ENCODE results near the gene SMARCA2.

SMARCA2 gene

GRCh38 chr9:2177121-2177520, 162.0 kb downstream of the SMARCA2 start:
- H3K4me1 ChIP-seq (ENCODE audit: control insufficient read depth, insufficient read depth, low read length) = no peaks in the 10 kb centered on the region
- H3K9ac ChIP-seq (ENCODE audit: low read length) = no peak overlapping the region
- no peak overlapping the region for H3K4me3 ChIP-seq (ENCODE audit: low read length)
- H3K27ac ChIP-seq (ENCODE audit: low read depth, low read length) = no peak overlapping the region
- H3K27me3 ChIP-seq (ENCODE audit: control insufficient read depth, insufficient read depth, low read length) = no peaks in the 10 kb centered on the region
- no peaks in the 10 kb centered on the region for H3K36me3 ChIP-seq (ENCODE audit: control insufficient read depth, insufficient read depth, low read length)

DNA sequence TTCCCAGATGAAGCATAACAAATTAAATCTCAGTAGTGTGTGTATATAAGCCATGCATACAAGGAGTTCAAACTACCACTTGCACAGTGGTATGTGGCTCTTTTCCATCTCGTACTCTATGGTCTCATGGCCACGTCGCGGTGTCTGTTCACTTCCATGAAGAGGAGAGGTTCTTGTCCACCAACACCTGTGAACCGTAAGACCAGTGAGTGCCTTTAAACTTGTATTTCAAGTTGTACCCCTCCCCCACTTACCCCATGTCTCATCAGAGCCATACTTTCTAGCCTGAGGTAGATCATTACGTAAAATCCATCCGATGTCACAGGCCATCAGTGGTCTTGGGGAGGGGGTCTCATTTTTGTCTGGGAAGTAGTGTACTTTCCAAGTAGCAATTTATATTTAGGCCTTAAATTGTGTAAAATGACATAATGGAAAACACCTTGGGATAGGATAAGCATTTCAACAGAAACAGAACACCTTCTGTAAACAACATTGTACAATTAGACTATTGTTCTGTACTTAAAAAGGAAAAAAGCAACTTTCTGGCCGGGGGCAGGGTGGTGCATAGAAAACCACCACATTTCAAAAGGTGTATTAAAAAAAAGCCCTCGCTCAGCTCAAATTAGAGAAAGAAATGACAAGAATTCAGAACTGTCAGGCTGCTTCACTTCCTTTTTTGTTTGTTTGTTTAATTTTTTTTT, 163.0 kb downstream of the SMARCA2 start:
- Histone ChIP-seq H3K4me1 (ENCODE audit: control insufficient read depth, insufficient read depth, low read length) (no peaks in the 10 kb centered on the region), H3K27ac (ENCODE audit: low read depth, low read length) (no peak overlapping the region), H3K36me3 (ENCODE audit: control insufficient read depth, insufficient read depth, low read length) (no peaks in the 10 kb centered on the region), H3K9ac (ENCODE audit: low read length) (no peak overlapping the region), H3K4me3 (ENCODE audit: low read length) (no peak overlapping the region), H3K27me3 (ENCODE audit: control insufficient read depth, insufficient read depth, low read length) (no peaks in the 10 kb centered on the region)

- no peak overlapping the region for H3K27ac ChIP-seq (ENCODE audit: low read depth, low read length)
- no peak overlapping the region for H3K9ac ChIP-seq (ENCODE audit: low read length)
- H3K4me3 ChIP-seq (ENCODE audit: low read length) = no peak overlapping the region
- H3K27me3 ChIP-seq (ENCODE audit: control insufficient read depth, insufficient read depth, low read length) = no peaks in the 10 kb centered on the region
- H3K36me3 ChIP-seq (ENCODE audit: control insufficient read depth, insufficient read depth, low read length) = peaks cover 8% of the 10 kb centered on the region
- H3K4me1 ChIP-seq (ENCODE audit: control insufficient read depth, insufficient read depth, low read length) = no peaks in the 10 kb centered on the region
Observed at GRCh38 chr9:2179567-2179966, 164.4 kb downstream of the SMARCA2 start.

- Histone ChIP-seq H3K9ac (ENCODE audit: low read length) (no peak overlapping the region), H3K36me3 (ENCODE audit: control insufficient read depth, insufficient read depth, low read length) (peaks cover 8% of the 10 kb centered on the region), H3K4me1 (ENCODE audit: control insufficient read depth, insufficient read depth, low read length) (no peaks in the 10 kb centered on the region), H3K4me3 (ENCODE audit: low read length) (no peak overlapping the region), H3K27ac (ENCODE audit: low read depth, low read length) (no peak overlapping the region), H3K27me3 (ENCODE audit: control insufficient read depth, insufficient read depth, low read length) (no peaks in the 10 kb centered on the region)
Observed at GRCh38 chr9:2180154-2180553, 165.0 kb downstream of the SMARCA2 start.

- H3K4me3 ChIP-seq (ENCODE audit: low read length) = no peak overlapping the region
- no peak overlapping the region for H3K27ac ChIP-seq (ENCODE audit: low read depth, low read length)
- peaks cover 10% of the 10 kb centered on the region for H3K36me3 ChIP-seq (ENCODE audit: control insufficient read depth, insufficient read depth, low read length)
- H3K4me1 ChIP-seq (ENCODE audit: control insufficient read depth, insufficient read depth, low read length) = no peaks in the 10 kb centered on the region
- no peaks in the 10 kb centered on the region for H3K27me3 ChIP-seq (ENCODE audit: control insufficient read depth, insufficient read depth, low read length)
- H3K9ac ChIP-seq (ENCODE audit: low read length) = no peak overlapping the region
Observed at GRCh38 chr9:2180704-2181103, 165.6 kb downstream of the SMARCA2 start.

DNA sequence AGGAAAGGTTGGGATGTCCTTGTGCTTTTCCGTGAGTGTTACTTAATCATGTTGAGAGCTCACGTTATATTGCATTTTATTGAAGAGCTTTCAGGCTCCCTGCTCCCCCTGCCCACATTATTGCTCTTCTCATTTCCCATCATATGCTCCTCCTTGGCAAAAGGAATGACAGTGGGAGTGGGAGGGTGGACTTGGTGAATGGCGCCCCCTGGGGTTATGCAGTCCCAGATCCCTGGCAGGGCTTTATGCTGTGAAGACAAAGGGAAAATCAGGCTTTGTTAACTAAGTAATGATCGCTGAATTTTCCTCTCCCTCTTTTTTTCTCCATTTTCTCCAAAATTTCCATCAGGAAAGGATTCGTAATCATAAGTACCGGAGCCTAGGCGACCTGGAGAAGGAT, 166.6 kb downstream of the SMARCA2 start:
- Histone ChIP-seq H3K4me3 (ENCODE audit: low read length) (no peak overlapping the region), H3K27me3 (ENCODE audit: control insufficient read depth, insufficient read depth, low read length) (no peaks in the 10 kb centered on the region), H3K27ac (ENCODE audit: low read depth, low read length) (no peak overlapping the region), H3K4me1 (ENCODE audit: control insufficient read depth, insufficient read depth, low read length) (no peaks in the 10 kb centered on the region), H3K36me3 (ENCODE audit: control insufficient read depth, insufficient read depth, low read length) (peaks cover 15% of the 10 kb centered on the region), H3K9ac (ENCODE audit: low read length) (no peak overlapping the region)

DNA sequence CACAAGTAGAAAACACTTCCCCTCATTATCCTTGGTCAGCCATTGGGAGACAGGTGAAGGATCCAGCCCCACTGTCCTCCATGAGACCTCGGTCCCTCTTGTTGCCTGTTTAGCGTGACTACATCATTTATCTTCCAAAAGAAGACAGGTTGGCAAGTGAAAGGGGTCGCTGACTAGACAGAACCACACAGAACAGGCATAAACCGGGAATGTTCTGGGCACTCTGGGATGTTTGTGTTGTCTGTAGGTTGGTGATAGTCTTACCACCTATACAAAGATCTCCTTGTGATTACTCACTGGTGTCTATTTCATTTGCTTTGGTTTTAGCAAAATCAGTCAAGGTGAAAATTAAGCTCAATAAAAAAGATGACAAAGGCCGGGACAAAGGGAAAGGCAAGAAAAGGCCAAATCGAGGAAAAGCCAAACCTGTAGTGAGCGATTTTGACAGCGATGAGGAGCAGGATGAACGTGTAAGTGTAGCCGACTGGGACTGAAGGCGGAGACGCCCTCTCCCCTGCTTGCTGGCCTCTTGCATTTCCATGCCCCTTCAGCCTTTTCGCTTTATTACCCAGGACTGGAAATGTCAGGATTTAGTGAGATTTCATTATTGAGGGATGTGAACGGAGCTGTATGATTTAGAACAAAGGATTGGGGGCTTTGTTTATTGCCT, 175.9 kb downstream of the SMARCA2 start:
- H3K27me3 ChIP-seq (ENCODE audit: control insufficient read depth, insufficient read depth, low read length) = no peaks in the 10 kb centered on the region
- H3K4me3 ChIP-seq (ENCODE audit: low read length) = no peak overlapping the region
- H3K27ac ChIP-seq (ENCODE audit: low read depth, low read length) = no peak overlapping the region
- no peaks in the 10 kb centered on the region for H3K4me1 ChIP-seq (ENCODE audit: control insufficient read depth, insufficient read depth, low read length)
- peaks cover 22% of the 10 kb centered on the region for H3K36me3 ChIP-seq (ENCODE audit: control insufficient read depth, insufficient read depth, low read length)
- H3K9ac ChIP-seq (ENCODE audit: low read length) = no peak overlapping the region

- no peak overlapping the region for H3K27ac ChIP-seq (ENCODE audit: low read depth, low read length)
- no peaks in the 10 kb centered on the region for H3K4me1 ChIP-seq (ENCODE audit: control insufficient read depth, insufficient read depth, low read length)
- H3K27me3 ChIP-seq (ENCODE audit: control insufficient read depth, insufficient read depth, low read length) = no peaks in the 10 kb centered on the region
- no peak overlapping the region for H3K9ac ChIP-seq (ENCODE audit: low read length)
- no peak overlapping the region for H3K4me3 ChIP-seq (ENCODE audit: low read length)
- peaks cover 20% of the 10 kb centered on the region for H3K36me3 ChIP-seq (ENCODE audit: control insufficient read depth, insufficient read depth, low read length)
Observed at GRCh38 chr9:2191609-2191972, 176.4 kb downstream of the SMARCA2 start.

- Histone ChIP-seq H3K36me3 (ENCODE audit: control insufficient read depth, insufficient read depth, low read length) (peaks cover 20% of the 10 kb centered on the region), H3K27ac (ENCODE audit: low read depth, low read length) (no peak overlapping the region), H3K27me3 (ENCODE audit: control insufficient read depth, insufficient read depth, low read length) (no peaks in the 10 kb centered on the region), H3K4me1 (ENCODE audit: control insufficient read depth, insufficient read depth, low read length) (no peaks in the 10 kb centered on the region), H3K4me3 (ENCODE audit: low read length) (no peak overlapping the region), H3K9ac (ENCODE audit: low read length) (no peak overlapping the region)
Observed at GRCh38 chr9:2192356-2192979, 177.3 kb downstream of the SMARCA2 start.

DNA sequence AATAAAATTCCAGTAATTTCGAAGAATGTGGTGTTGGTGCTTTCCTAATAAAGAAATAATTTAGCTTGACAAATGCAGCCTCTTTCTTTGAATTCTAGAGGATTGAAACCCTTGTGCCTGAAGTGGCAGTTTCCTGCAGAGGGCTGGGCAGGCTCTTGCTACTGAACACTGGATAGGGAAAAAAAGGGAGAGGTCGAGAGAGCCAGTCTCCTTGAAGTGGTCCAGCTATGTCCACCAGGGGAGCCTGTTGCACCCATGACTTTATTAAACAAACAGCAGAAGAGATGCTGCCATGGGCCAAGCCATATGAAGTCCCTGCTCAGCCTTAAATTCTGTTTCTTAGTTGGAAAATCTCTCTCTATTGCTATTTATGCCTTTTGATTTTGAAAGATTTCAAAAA, 178.4 kb downstream of the SMARCA2 start:
- no peak overlapping the region for H3K4me3 ChIP-seq (ENCODE audit: low read length)
- no peaks in the 10 kb centered on the region for H3K27me3 ChIP-seq (ENCODE audit: control insufficient read depth, insufficient read depth, low read length)
- H3K9ac ChIP-seq (ENCODE audit: low read length) = no peak overlapping the region
- H3K27ac ChIP-seq (ENCODE audit: low read depth, low read length) = no peak overlapping the region
- H3K4me1 ChIP-seq (ENCODE audit: control insufficient read depth, insufficient read depth, low read length) = no peaks in the 10 kb centered on the region
- H3K36me3 ChIP-seq (ENCODE audit: control insufficient read depth, insufficient read depth, low read length) = peaks cover 19% of the 10 kb centered on the region

- no peaks in the 10 kb centered on the region for H3K4me1 ChIP-seq (ENCODE audit: control insufficient read depth, insufficient read depth, low read length)
- no peak overlapping the region for H3K9ac ChIP-seq (ENCODE audit: low read length)
- H3K36me3 ChIP-seq (ENCODE audit: control insufficient read depth, insufficient read depth, low read length) = peaks cover 11% of the 10 kb centered on the region
- no peak overlapping the region for H3K27ac ChIP-seq (ENCODE audit: low read depth, low read length)
- H3K27me3 ChIP-seq (ENCODE audit: control insufficient read depth, insufficient read depth, low read length) = no peaks in the 10 kb centered on the region
- H3K4me3 ChIP-seq (ENCODE audit: low read length) = no peak overlapping the region
Observed at GRCh38 chr9:2195211-2195610, 180.1 kb downstream of the SMARCA2 start.

DNA sequence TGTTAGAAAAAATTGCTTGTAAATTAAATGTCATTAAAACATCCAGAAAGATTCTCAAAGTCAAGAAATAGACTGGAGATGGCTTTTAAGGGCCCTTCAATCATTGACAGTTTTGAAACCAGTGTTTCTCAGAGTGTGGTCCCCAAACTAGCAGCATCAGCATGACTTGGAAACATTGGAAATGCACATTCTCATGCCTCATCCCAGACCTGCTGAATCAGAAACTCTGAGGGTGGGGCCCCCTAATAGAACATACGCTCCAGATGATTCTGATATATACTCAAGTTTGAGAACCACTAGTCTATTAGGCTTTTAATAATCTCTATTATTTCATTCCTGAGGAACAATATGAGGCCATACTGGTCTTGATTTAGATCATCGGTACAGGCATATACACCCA, 181.6 kb downstream of the SMARCA2 start:
- Histone ChIP-seq H3K36me3 (ENCODE audit: control insufficient read depth, insufficient read depth, low read length) (peaks cover 9% of the 10 kb centered on the region), H3K9ac (ENCODE audit: low read length) (no peak overlapping the region), H3K4me1 (ENCODE audit: control insufficient read depth, insufficient read depth, low read length) (no peaks in the 10 kb centered on the region), H3K4me3 (ENCODE audit: low read length) (no peak overlapping the region), H3K27ac (ENCODE audit: low read depth, low read length) (no peak overlapping the region), H3K27me3 (ENCODE audit: control insufficient read depth, insufficient read depth, low read length) (no peaks in the 10 kb centered on the region)

Data from rectal smooth muscle tissue (tissue), 1 donor.